Stimulated activated CD4-positive, alpha-beta T cell treated with anti-CD3 and anti-CD28 coated beads, Interleukin-4, amount 100 ng/mL, for 4 hours (primary cell): ENCODE measurements around the gene ZNF775.

Experiments
- DNase-seq, 2 experiments: peaks; one replicate each; pipeline ENCODE4 v3.0.0-alpha.2; 2020

The ZNF775 gene

GRCh38 chr7:150378853-150379440 lies at the start of gene ZNF775:
Gene ZNF775, plus strand, starts transcription at chr7:150379330. Its CDS starts 9,141 bp downstream, at chr7:150388471.
- peak; percentile 89 for DNase-seq

GRCh38 chr7:150329331-150330120 lies 49.6 kb upstream of the ZNF775 start:
- DNase-seq: no peak

- DNase-seq: no peak
These were observed 48.8 kb upstream of the ZNF775 start for GRCh38 chr7:150330211-150330885.

GRCh38 chr7:150332852-150333635 lies 46.1 kb upstream of the ZNF775 start:
- DNase-seq: no peak

GRCh38 chr7:150333659-150334058 lies 45.5 kb upstream of the ZNF775 start:
- no peak for DNase-seq

- no peak for DNase-seq
These were observed 45.0 kb upstream of the ZNF775 start for GRCh38 chr7:150334108-150334507.

GRCh38 chr7:150335108-150335773 lies 43.9 kb upstream of the ZNF775 start:
- DNase-seq: no peak

GRCh38 chr7:150335774-150336112 lies 43.4 kb upstream of the ZNF775 start:
- no peak for DNase-seq

GRCh38 chr7:150336746-150337145 lies 42.4 kb upstream of the ZNF775 start:
- no peak for DNase-seq

GRCh38 chr7:150337179-150337578 lies 42.0 kb upstream of the ZNF775 start:
- DNase-seq: no peak

- no peak for DNase-seq
These were observed 41.5 kb upstream of the ZNF775 start for GRCh38 chr7:150337659-150338081.

- no peak for DNase-seq
These were observed 40.8 kb upstream of the ZNF775 start for GRCh38 chr7:150338166-150338829.

GRCh38 chr7:150339409-150339809 lies 39.7 kb upstream of the ZNF775 start:
- DNase-seq: no peak

GRCh38 chr7:150340024-150340749 lies 38.9 kb upstream of the ZNF775 start:
- no peak for DNase-seq

- DNase-seq: no peak
These were observed 38.3 kb upstream of the ZNF775 start for GRCh38 chr7:150340875-150341262.

- no peak for DNase-seq
These were observed 37.6 kb upstream of the ZNF775 start, which contains the start of gene RARRES2 for GRCh38 chr7:150341263-150342120. Gene RARRES2, minus strand, starts transcription at chr7:150341629. Its CDS starts 1,020 bp downstream, at chr7:150340609.

GRCh38 chr7:150342121-150342408 lies 37.1 kb upstream of the ZNF775 start:
- no peak for DNase-seq

- DNase-seq: no peak
These were observed 35.9 kb upstream of the ZNF775 start for GRCh38 chr7:150343225-150343624.

GRCh38 chr7:150344299-150344698 lies 34.8 kb upstream of the ZNF775 start:
- DNase-seq: no peak

- DNase-seq: no peak
These were observed 34.1 kb upstream of the ZNF775 start for GRCh38 chr7:150345012-150345411.

- no peak for DNase-seq
These were observed 32.2 kb upstream of the ZNF775 start for GRCh38 chr7:150346922-150347321.
